Body of pancreas (tissue), 4 donors: ENCODE data around the gene GPR141.

Source experiments
- POLR2A ChIP-seq, 3 donors: fragments of 450-650 bp; IDR thresholded peaks; one replicate each; pipeline ENCODE4 v1.6.1; 2016; ENCODE audit warnings: antibody characterized with exemption in 3 of 3, mild to moderate bottlenecking in 2 of 3
- TF ChIP-seq, protein P1 (sequence below), 7 experiments: fragments of 450-650 bp in 4 of 7; fragments of 200-600 bp in 3 of 7; sonication (generic) in 3 of 7; IDR thresholded peaks; one replicate each; pipeline ENCODE4 v1.5.1; 2016 to 2019; ENCODE audit warnings: antibody characterized with exemption in 7 of 7

DNA sequence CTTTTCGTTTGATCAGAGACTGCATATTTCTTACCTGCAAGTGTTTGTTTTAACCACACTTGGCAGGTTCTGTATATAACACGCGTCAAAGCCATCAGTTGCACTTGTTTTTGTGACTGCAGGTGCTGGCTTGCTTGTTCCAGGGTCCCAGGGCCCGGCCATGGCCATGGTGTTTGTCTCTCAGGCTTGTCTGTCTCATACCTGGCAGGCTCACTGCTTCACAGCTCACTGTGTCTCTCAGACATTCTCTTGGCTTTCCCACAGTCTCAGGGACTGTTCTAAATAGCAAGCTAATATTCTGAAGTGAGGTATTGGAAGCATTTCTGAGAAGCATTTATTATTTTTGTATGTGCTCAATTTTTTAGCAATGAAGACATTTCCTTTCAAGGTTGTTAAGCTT lies 46.9 kb downstream of the GPR141 start:
- TF ChIP-seq POLR2A (IDR thresholded peaks at IDR 0.05) = no peak
- TF ChIP-seq, protein P1, sequence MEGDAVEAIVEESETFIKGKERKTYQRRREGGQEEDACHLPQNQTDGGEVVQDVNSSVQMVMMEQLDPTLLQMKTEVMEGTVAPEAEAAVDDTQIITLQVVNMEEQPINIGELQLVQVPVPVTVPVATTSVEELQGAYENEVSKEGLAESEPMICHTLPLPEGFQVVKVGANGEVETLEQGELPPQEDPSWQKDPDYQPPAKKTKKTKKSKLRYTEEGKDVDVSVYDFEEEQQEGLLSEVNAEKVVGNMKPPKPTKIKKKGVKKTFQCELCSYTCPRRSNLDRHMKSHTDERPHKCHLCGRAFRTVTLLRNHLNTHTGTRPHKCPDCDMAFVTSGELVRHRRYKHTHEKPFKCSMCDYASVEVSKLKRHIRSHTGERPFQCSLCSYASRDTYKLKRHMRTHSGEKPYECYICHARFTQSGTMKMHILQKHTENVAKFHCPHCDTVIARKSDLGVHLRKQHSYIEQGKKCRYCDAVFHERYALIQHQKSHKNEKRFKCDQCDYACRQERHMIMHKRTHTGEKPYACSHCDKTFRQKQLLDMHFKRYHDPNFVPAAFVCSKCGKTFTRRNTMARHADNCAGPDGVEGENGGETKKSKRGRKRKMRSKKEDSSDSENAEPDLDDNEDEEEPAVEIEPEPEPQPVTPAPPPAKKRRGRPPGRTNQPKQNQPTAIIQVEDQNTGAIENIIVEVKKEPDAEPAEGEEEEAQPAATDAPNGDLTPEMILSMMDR (IDR thresholded peaks at IDR 0.05) = no peak
